Upper lobe of left lung (tissue), 6 donors: ENCODE measurements around the gene IL12RB1. TPM values are rescaled to one million over a fixed set of nuclear protein-coding genes. Genes with fewer than 3 reads are reported as not detected.

Experiments used
- ATAC-seq, 2 donors: fragments of 200-7000 bp; cut with Tn5 transposase; one replicate each; pipeline ENCODE4 v1.9.1; 2022; ENCODE audit warnings: mild to moderate bottlenecking in 2 of 2, moderate library complexity in 2 of 2; ENCODE audit not compliant: low FRiP score in 2 of 2
- DNase-seq, 2 donors: peaks; one replicate each; pipeline ENCODE4 v3.0.0-alpha.2; 2019 to 2020
- H3K27ac ChIP-seq, 4 donors: fragments of 200-600 bp; sonication (generic); one replicate each; pipeline ENCODE4 v1.5.1; 2016 to 2019
- H3K27me3 ChIP-seq, 4 donors: fragments of 200-600 bp; sonication (generic); one replicate each; pipeline ENCODE4 v1.5.1; 2017 to 2019
- H3K36me3 ChIP-seq, 4 donors: fragments of 200-600 bp; sonication (generic); one replicate each; pipeline ENCODE4 v1.5.1; 2016 to 2019
- H3K4me1 ChIP-seq, 4 donors: fragments of 200-600 bp; sonication (generic); one replicate each; pipeline ENCODE4 v1.5.1; 2018 to 2019
- H3K4me3 ChIP-seq, 4 donors: fragments of 200-600 bp; sonication (generic); one replicate each; pipeline ENCODE4 v1.5.1; 2017 to 2019; ENCODE audit warnings: mild to moderate bottlenecking in 2 of 4, moderate library complexity in 1 of 4
- H3K9me3 ChIP-seq, 4 donors: fragments of 200-600 bp; sonication (generic); one replicate each; pipeline ENCODE4 v1.5.1; 2018 to 2019
- EP300 ChIP-seq, 4 donors: sonication (generic); formaldehyde crosslinking; IDR thresholded peaks; one replicate each; pipeline ENCODE4 v1.5.1; 2017; ENCODE audit warnings: antibody characterized with exemption in 4 of 4, control low read depth in 2 of 4
- POLR2A ChIP-seq, 4 donors: fragments of 450-650 bp; IDR thresholded peaks; one replicate each; pipeline ENCODE4 v1.5.1; 2016 to 2017; ENCODE audit warnings: antibody characterized with exemption in 4 of 4, mild to moderate bottlenecking in 2 of 4
- POLR2AphosphoS5 ChIP-seq, 2 donors: sonication (generic); formaldehyde crosslinking; IDR thresholded peaks; one replicate each; pipeline ENCODE4 v1.5.1; 2017; ENCODE audit warnings: antibody characterized with exemption in 2 of 2
- WGBS, 2 donors: methylation state at CpG; one replicate each; pipeline ENCODE4 v1.1.5; 2017 to 2018; 5-methylcytosine and 5-hydroxymethylcytosine counted together
- total RNA-seq, 6 donors: library from RNA; depleted of rRNA in 4 of 6; stranded (reverse); fragments of >200 nt in 4 of 6; gene quantifications; one replicate each; pipeline versions ENCODE4 v1.1.0 to v1.2.1, GENCODE V29; 2016 to 2021
- TF ChIP-seq, protein P1 (sequence below), 6 experiments: fragments of 450-650 bp in 4 of 6; fragments of 200-600 bp in 2 of 6; sonication (generic) in 2 of 6; IDR thresholded peaks; one replicate each; pipeline ENCODE4 v1.5.1; 2016 to 2019; ENCODE audit warnings: antibody characterized with exemption in 6 of 6
- donor health status: DM: no; HTN: no; CAD: no; lungs with moderate emphysema.
- donor health status: DM: no; HTN: yes; CAD: no; lungs with severe emphysema.

The IL12RB1 gene
- total RNA-seq, 6 donors from 2014 or later, result 2.6 to 13.2 (median 8.6) TPM

DNA sequence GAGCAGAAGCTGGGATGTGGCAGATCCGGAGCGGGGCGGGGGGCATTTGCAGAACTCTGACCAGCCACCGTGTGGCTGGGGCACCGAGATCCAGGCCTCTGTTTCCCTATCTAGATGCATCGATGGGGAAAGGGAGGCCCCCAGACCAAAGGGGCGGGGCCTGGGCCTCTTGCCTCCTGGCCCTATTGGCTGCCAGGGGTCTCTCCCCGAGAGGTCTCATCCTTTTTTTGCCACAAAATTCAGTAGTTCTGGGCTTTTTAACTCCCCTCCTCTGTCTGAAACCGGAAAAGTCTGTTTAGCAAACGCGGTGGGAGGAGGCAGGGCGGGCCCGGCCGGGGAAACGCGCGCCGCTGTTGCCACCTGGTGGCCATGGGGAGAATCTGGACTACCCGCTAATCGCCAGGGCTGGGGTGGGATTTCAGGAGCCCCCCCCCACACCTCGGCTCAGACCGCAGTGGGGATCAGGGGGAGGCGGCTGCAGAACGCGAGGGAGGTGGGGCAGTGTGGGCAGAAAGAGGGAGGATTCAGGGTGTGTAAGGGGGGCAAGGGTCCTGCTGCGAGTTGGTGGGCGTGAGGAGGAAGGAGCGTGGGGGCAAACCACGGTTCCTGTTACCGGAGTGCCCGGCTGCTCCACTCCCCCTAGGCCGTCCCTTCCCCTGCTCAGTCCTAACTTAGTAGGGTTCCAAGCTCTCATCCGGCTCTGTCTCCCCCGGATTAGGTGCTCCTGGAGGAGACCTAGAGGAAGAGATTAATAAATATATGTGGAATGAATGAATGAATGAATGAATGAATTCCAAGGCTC lies 28.3 kb downstream of the IL12RB1 start:
- TF ChIP-seq, protein P1, sequence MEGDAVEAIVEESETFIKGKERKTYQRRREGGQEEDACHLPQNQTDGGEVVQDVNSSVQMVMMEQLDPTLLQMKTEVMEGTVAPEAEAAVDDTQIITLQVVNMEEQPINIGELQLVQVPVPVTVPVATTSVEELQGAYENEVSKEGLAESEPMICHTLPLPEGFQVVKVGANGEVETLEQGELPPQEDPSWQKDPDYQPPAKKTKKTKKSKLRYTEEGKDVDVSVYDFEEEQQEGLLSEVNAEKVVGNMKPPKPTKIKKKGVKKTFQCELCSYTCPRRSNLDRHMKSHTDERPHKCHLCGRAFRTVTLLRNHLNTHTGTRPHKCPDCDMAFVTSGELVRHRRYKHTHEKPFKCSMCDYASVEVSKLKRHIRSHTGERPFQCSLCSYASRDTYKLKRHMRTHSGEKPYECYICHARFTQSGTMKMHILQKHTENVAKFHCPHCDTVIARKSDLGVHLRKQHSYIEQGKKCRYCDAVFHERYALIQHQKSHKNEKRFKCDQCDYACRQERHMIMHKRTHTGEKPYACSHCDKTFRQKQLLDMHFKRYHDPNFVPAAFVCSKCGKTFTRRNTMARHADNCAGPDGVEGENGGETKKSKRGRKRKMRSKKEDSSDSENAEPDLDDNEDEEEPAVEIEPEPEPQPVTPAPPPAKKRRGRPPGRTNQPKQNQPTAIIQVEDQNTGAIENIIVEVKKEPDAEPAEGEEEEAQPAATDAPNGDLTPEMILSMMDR (IDR thresholded peaks at IDR 0.05), result peak; percentile 85 to 98 (median 96)
- TF ChIP-seq EP300 (IDR thresholded peaks at IDR 0.05) (no peak), POLR2AphosphoS5 (IDR thresholded peaks at IDR 0.05) (peak; percentile 36 to 54), POLR2A (IDR thresholded peaks at IDR 0.05) (peak in 1 of 4 donors; percentile 29)
- peak overlapping the region in 3 of 4 donors; percentile 19 to 41 (median 27) for H3K4me3 ChIP-seq
- no peaks in the 10 kb centered on the region for H3K36me3 ChIP-seq

DNA sequence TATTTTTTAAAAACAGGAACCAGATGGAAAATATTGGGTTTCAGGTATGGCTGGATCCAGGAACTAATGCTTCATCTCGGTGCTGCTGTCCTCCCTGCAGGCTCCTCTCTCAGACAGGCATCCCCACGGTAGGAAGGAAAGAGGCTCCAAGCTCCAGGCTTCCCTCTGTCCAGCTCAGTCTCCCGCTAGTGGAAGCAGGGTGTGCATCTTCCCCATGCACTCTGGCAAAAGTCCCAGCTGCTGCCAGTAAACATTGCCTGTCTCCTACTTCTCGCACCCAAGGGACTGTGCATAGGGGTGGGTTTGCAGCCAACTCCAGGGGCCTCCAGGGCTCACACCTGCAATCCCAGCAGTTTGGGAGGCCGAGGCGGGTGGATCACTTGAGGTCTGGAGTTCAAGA lies 29.2 kb downstream of the IL12RB1 start:
- 68 to 84% methylated on average over 3 to 6 of the region's 6 CpGs for WGBS, 2 donors
- TF ChIP-seq, protein P1 (IDR thresholded peaks at IDR 0.05), result peak in 1 of 6 experiments; percentile 5
- TF ChIP-seq POLR2AphosphoS5 (IDR thresholded peaks at IDR 0.05) (peak; percentile 12 to 42), EP300 (IDR thresholded peaks at IDR 0.05) (no peak), POLR2A (IDR thresholded peaks at IDR 0.05) (no peak)
- Histone ChIP-seq H3K27me3 (no peaks in the 10 kb centered on the region), H3K9me3 (no peaks in the 10 kb centered on the region), H3K27ac (peak overlapping the region; percentile 60 to 89 (median 76)), H3K36me3 (no peaks in the 10 kb centered on the region), H3K4me3 (peak overlapping the region in 1 of 4 donors; percentile 27), H3K4me1 (peaks cover 16 to 21% (median 16%) of the 10 kb centered on the region in 4 donors)
- ATAC-seq, result peak in 1 of 2 donors; percentile 23
- peak in 1 of 2 donors; percentile 43 for DNase-seq

More for the DNA sequence above, 28.3 kb downstream of the IL12RB1 start:
- ATAC-seq (peak; percentile 90 to 95), DNase-seq (peak; percentile 81 to 96)
- Histone ChIP-seq H3K27ac (peak overlapping the region; percentile 60 to 89 (median 76)), H3K27me3 (no peaks in the 10 kb centered on the region), H3K4me1 (peaks cover 16 to 21% (median 16%) of the 10 kb centered on the region in 4 donors), H3K9me3 (no peaks in the 10 kb centered on the region)
- 5 to 6% methylated on average over 27 to 33 of the region's 34 CpGs for WGBS, 2 donors

DNA sequence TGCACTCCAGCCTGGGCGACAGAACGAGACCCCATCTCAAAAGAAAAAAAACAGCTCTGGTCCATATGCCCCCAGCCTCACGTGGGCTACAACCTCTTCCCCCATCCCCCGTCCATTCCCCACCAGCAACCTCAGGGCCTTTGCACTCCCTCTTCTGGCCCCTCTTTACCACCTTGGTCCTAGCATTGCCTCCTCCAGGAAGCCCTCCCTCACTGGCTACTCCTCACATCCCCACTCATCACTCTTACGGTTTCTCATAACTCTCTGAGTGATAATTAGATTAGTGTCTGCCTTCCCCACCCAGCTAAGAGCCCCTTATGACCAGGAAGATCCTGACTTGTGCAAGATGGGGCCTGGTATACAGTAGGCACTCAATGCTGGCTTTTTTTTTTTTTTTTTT lies 30.8 kb downstream of the IL12RB1 start:
- Histone ChIP-seq H3K27ac (peak overlapping the region in 1 of 4 donors; percentile 89), H3K9me3 (no peaks in the 10 kb centered on the region), H3K4me3 (no peak overlapping the region), H3K36me3 (no peaks in the 10 kb centered on the region), H3K4me1 (peaks cover 27 to 35% (median 29%) of the 10 kb centered on the region in 4 donors), H3K27me3 (no peaks in the 10 kb centered on the region)
- DNase-seq (no peak), ATAC-seq (no peak)
- TF ChIP-seq POLR2A (IDR thresholded peaks at IDR 0.05) (no peak), EP300 (IDR thresholded peaks at IDR 0.05) (no peak), POLR2AphosphoS5 (IDR thresholded peaks at IDR 0.05) (no peak)
- TF ChIP-seq, protein P1 (IDR thresholded peaks at IDR 0.05), result no peak
- WGBS, 2 donors, result 83 to 92% methylated on average over 5 of the region's 5 CpGs

DNA sequence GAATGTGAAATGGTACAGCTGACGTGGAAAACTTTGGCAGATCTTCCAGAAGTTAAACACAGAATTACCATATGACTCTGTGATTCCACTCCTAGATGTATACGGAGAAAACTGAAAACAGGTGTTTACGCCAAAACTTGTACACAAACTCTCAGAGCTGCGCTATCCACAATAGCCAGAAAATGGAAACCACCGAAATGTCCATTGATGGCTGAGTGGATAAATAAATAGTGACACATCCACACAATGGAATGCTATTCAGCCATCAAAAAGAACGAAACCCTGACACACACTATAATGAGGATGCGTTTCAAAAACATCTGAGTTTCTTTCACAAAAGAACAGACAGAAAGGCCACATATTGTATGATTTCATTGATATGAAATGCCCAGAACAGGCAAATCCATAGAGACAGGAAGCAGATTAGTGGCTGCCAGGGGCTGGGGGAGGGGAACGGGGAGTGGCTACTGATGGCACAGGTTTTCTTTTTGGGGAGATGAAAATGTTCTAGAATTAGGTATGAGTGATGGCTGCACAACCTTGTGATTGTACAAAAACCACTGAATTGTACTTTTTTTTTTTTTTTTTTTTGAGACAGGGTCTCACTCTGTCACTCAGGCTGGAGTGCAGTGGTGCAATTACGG lies 33.0 kb downstream of the IL12RB1 start:
- H3K4me1 ChIP-seq, result peaks cover 40 to 52% (median 44%) of the 10 kb centered on the region in 4 donors
- ATAC-seq, result no peak
- H3K9me3 ChIP-seq, result no peaks in the 10 kb centered on the region
- no peaks in the 10 kb centered on the region for H3K27me3 ChIP-seq
- no peak overlapping the region for H3K4me3 ChIP-seq
- TF ChIP-seq, protein P1 (IDR thresholded peaks at IDR 0.05), result no peak
- no peak for TF ChIP-seq POLR2A (IDR thresholded peaks at IDR 0.05)
- no peak for TF ChIP-seq POLR2AphosphoS5 (IDR thresholded peaks at IDR 0.05)
- TF ChIP-seq EP300 (IDR thresholded peaks at IDR 0.05), result no peak
- no peak for DNase-seq
- H3K27ac ChIP-seq, result peak overlapping the region in 2 of 4 donors; percentile 3 to 81
- no peaks in the 10 kb centered on the region for H3K36me3 ChIP-seq
- WGBS, 2 donors, result 57 to 63% methylated on average over 9 of the region's 9 CpGs
